Immature natural killer cell (primary cell): ENCODE data around the gene TK1. TPM values are rescaled to one million over a fixed set of nuclear protein-coding genes. Genes with fewer than 3 reads are reported as not detected.

ENCODE experiments used
- DNase-seq, 3 donors: peaks; one replicate each; pipeline ENCODE4 v3.0.0; 2022; ENCODE audit warnings: mixed read lengths in 1 of 3
- H3K27ac Mint-ChIP-seq, 6 donors: one replicate each; pipeline ENCODE4 v1.8.0; 2020; ENCODE audit warnings: mixed read lengths in 6 of 6, mild to moderate bottlenecking in 5 of 6, inconsistent platforms in 4 of 6, moderate library complexity in 3 of 6
- H3K27me3 Mint-ChIP-seq, 3 donors: one replicate each; pipeline ENCODE4 v1.8.0; 2020 to 2021; ENCODE audit warnings: low read depth in 3 of 3, mild to moderate bottlenecking in 3 of 3, mixed read lengths in 3 of 3, moderate library complexity in 3 of 3, inconsistent platforms in 1 of 3
- H3K36me3 Mint-ChIP-seq, 3 donors: one replicate each; pipeline ENCODE4 v1.8.0; 2020; ENCODE audit warnings: mixed read lengths in 3 of 3, inconsistent platforms in 2 of 3, mild to moderate bottlenecking in 2 of 3
- H3K4me1 Mint-ChIP-seq, 2 donors: one replicate each; pipeline ENCODE4 v1.8.0; 2020; ENCODE audit warnings: inconsistent platforms in 2 of 2, mild to moderate bottlenecking in 2 of 2, mixed read lengths in 2 of 2, moderate library complexity in 1 of 2
- H3K4me3 Mint-ChIP-seq, 5 donors: one replicate each; pipeline ENCODE4 v1.8.0; 2020; ENCODE audit warnings: mild to moderate bottlenecking in 5 of 5, mixed read lengths in 5 of 5, inconsistent platforms in 3 of 5, moderate library complexity in 3 of 5
- H3K9me3 Mint-ChIP-seq, 6 donors: one replicate each; pipeline ENCODE4 v1.8.0; 2020; ENCODE audit warnings: mild to moderate bottlenecking in 6 of 6, mixed read lengths in 6 of 6, inconsistent platforms in 4 of 6, moderate library complexity in 3 of 6
- polyA plus RNA-seq, 3 donors: library from polyadenylated mRNA; unstranded; fragments of 300-500 nt; fragmentation: Illumina TruSeq; gene quantifications; one replicate each; pipeline ENCODE4 v1.2.3, GENCODE V29; 2021

Gene TK1
- polyA plus RNA-seq, 3 donors from 2014 or later: 11.3 to 19.7 (median 13.1) TPM

DNA sequence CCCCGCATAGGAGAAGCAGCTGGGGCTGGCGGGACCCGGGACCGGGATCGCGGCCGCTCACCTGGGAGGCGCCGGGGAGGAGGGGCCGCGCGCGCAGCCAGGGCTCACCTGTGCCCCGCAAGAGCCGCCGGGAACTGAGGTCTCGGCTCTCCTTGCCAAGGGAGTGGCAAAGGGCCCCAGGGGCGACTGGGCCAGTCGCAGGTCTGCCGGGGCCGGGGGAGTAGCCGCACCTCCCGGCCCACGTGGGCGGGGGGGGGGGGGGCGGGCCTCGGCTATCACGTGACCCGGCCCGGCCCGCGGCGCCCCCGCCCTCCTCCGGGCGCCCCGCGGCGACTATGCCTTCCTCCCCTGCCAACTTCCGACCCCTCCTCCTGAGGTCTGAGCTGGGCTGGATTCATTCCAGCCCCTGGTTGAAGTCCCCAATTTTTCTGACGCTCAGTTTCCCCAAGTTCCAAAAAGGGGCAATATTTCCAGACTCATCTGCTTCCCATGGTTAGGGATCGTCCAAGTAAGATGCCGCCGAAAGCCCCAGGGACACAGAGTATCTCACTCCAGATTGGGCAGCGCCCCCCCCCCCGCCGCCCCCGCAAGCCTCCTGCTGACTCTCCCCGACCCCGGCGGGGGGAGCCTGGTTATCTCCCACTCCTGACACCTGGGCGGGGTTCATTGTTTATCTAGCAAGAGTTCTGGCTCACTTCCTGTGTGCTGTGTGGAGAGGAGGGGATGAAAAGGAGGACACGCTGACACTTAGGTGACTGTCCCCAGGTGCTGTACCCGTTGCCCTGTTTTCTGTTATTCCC lies 58.1 kb downstream of the TK1 start, which contains the start of gene TMC6:
Gene TMC6 (minus strand): TSS at position 205 of the 800 bp plus-strand sequence. CDS start 1,923 bp downstream, outside the sequence.
- Mint-ChIP-seq H3K9me3 (no peaks in the 10 kb centered on the region), H3K36me3 (peaks cover 2 to 8% (median 3%) of the 10 kb centered on the region in 3 donors), H3K4me3 (peak within 1 kb of the TSS; percentile 94 to 98 (median 97)), H3K4me1 (peaks cover 45 to 52% of the 10 kb centered on the region in 2 donors), H3K27ac (peak within 1 kb of the TSS; percentile 89 to 98 (median 96)), H3K27me3 (peaks cover 15 to 31% (median 20%) of the 10 kb centered on the region in 3 donors)
- DNase-seq: peak; percentile 74 to 79 (median 76)

DNA sequence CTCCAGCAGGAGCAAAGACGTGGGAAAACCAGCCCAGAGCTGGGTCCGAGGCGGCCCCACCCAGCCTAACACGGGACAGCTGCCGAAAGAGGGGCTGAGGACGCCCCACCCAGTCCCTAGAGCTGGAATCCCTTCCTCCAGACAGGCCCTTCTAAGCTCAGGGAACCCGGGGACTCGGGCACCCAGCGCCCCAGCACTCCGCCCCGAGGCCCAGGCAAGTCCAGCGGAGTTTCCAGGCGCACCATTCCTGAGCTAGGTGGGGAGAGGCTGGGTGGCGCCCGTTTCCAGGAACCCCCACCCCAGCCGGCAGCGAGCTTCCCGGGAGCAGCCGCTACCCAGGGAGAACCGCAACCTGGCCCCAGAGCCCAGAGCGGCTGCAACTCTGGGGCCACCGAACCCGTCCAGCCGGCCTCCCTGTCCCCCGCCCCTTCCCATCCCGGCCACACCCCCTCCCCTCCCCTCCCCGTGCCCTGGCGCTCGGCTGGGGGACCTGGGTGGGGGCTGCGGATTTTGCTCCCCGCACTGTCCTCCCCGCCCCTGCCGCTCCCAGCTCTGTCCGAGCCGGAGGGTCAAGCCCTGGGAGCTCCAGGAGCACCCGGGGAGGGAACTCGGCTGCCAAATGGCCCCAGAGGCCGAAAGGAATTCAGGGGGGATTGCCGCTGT lies 58.8 kb downstream of the TK1 start:
- Mint-ChIP-seq H3K36me3 (peaks cover 3 to 13% (median 5%) of the 10 kb centered on the region in 3 donors), H3K9me3 (no peaks in the 10 kb centered on the region), H3K27me3 (peaks cover 20 to 34% (median 22%) of the 10 kb centered on the region in 3 donors), H3K27ac (peak overlapping the region; percentile 89 to 96 (median 94)), H3K4me3 (peak overlapping the region; percentile 92 to 98 (median 93)), H3K4me1 (peaks cover 45 to 52% of the 10 kb centered on the region in 2 donors)
- DNase-seq: no peak

DNA sequence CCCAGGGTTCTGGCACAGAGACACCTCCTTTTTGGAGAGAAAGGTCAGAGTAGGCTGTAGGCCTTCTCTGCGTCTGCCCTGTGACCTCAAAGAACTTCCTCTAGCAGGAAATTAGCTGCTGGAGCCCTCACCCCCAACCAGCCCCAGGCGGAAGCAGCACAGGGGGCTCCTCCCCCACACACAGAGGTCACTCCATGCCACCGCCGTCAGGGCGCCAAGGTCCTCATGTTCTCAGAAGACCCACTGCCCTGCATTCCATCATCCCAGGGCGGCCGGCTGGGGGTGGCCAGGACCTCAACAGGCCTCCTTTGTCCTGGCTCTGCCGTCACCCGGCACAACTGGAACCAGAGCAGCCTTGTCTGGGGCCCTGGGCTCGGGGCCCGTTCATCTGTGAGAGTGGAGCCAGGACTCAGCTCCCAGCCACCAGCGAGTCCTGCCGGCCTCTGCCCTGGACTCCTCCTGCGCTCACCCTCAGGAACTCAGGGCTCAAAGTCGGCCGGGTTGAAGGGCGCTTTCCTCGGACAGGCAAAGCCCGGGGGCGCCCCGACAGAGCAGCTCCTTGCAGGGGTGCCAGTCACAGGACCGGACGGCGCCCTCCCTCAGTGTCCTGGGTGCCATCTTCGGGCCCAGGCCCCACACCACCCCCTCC lies 59.5 kb downstream of the TK1 start:
- Mint-ChIP-seq H3K27ac (peak overlapping the region; percentile 89 to 96 (median 94)), H3K36me3 (peaks cover 3 to 18% (median 5%) of the 10 kb centered on the region in 3 donors), H3K9me3 (no peaks in the 10 kb centered on the region), H3K4me1 (peaks cover 45 to 53% of the 10 kb centered on the region in 2 donors), H3K4me3 (peak overlapping the region; percentile 92 to 98 (median 93)), H3K27me3 (peaks cover 17 to 37% (median 24%) of the 10 kb centered on the region in 3 donors)
- peak; percentile 79 to 82 (median 80) for DNase-seq

DNA sequence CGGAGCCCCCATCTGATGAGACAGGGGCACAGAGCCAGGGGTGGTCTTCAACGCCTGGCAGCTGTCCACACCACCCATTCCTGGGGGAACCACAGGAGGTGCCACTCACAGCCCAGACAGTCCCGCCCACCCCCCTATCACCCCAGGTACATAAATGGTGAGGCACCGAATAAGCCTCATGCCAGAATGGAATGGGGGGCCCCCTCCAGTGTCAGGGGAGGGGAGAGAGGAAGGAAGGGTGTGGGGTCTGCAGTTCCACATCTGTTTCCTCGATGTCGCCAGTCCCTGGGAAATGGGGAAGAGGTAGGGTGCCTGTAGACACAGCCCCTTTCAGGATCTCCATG lies 60.0 kb downstream of the TK1 start:
- peak overlapping the region; percentile 89 to 96 (median 94) for H3K27ac Mint-ChIP-seq
- H3K4me1 Mint-ChIP-seq: peaks cover 50 to 58% of the 10 kb centered on the region in 2 donors
- H3K4me3 Mint-ChIP-seq: peak overlapping the region; percentile 92 to 98 (median 93)
- no peaks in the 10 kb centered on the region for H3K9me3 Mint-ChIP-seq
- H3K36me3 Mint-ChIP-seq: peaks cover 3 to 18% (median 5%) of the 10 kb centered on the region in 3 donors
- peaks cover 16 to 35% (median 23%) of the 10 kb centered on the region in 3 donors for H3K27me3 Mint-ChIP-seq
- no peak for DNase-seq

DNA sequence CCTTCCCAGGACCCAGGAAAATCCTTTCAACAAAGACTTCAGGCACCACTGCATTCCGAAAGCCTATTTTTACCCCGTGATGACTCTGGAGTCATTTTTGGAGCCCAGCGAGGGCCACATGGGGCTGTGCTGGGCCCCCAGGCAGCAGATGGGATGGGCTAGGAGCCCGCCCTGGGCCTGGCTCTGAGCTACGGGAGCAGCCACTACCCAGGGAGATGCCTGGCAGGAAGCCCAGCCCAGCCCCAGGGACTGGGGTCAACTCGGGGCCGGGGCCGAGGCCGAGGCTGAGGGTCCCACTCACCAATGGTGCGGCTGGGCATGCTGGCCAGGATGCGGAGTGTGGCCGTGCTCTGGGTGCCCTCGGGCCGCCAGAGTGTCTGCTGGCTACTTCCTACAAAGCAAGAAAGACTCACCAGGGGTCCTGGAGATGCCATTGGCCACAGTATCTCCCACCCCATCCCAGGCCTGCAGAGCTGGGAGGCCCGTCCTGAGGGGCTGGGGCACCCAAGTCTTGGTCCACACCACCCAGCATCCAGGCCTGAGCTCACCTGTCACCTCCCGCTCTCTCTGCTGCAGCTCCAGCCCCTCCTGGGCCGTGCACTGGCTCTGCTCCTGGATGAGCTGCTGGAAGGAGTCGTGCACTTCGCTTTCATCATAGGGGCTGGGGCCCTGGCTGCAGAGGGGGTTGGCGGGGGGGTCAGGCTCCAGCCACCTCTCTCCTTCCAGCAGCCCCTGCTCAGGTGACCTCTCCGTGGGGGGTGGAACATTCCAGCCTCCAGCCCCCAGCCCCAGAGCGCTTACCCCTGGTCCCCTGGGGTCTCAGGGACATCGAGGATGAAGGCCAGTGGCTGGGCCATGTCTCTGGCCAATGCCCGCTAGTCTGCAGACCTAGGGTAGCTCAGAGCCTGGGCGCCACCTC lies 60.6 kb downstream of the TK1 start:
- DNase-seq: no peak
- Mint-ChIP-seq H3K27me3 (peaks cover 16 to 40% (median 28%) of the 10 kb centered on the region in 3 donors), H3K4me1 (peaks cover 57 to 64% of the 10 kb centered on the region in 2 donors), H3K27ac (peak overlapping the region in 5 of 6 donors; percentile 89 to 96 (median 94)), H3K9me3 (no peaks in the 10 kb centered on the region), H3K4me3 (peak overlapping the region; percentile 44 to 98 (median 92)), H3K36me3 (peaks cover 3 to 21% (median 5%) of the 10 kb centered on the region in 3 donors)

DNA sequence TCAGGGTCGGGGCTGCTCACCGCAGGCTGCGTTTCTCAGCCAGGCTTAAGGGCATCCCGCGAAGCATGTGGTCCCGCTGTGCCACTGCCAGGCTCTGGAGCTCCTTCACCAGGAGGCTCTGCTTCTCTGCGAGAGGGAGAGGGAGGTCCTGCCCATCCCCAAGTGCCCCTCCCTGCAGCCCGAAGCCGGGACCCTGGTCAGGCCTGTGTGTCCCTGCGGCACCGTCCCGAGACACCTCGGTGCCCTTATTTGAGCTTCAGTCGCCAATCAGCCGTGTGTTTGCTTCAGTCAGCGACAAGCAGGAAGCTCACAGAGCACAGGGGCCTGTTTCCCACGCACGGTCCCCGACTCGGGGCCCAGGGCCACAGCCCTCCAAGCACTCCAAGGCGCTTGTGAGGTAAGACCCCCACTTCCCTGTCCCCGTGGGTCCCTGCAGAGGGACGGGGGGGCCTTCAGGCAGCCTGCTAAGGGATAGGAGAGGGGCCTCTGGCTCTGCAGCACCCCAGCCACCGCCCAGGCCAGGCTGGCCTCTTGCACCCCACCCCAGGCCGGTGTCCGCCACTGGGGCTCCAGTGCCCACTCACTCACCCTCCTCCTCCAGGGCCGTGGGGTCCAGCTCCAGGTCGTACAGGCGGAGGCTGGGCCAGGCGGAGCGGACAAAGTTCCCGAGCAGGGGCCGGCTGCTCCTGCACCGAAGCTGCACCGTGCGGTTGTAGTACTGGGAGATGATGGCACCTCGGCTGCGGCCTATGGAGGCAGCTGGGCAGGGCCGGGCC lies 61.5 kb downstream of the TK1 start:
- H3K9me3 Mint-ChIP-seq: no peaks in the 10 kb centered on the region
- peaks cover 3 to 24% (median 5%) of the 10 kb centered on the region in 3 donors for H3K36me3 Mint-ChIP-seq
- H3K27me3 Mint-ChIP-seq: peaks cover 11 to 36% (median 22%) of the 10 kb centered on the region in 3 donors
- peak overlapping the region in 2 of 6 donors; percentile 26 to 53 for H3K27ac Mint-ChIP-seq
- H3K4me1 Mint-ChIP-seq: peaks cover 64 to 67% of the 10 kb centered on the region in 2 donors
- DNase-seq: no peak
- peak overlapping the region in 3 of 5 donors; percentile 4 to 42 (median 9) for H3K4me3 Mint-ChIP-seq

DNA sequence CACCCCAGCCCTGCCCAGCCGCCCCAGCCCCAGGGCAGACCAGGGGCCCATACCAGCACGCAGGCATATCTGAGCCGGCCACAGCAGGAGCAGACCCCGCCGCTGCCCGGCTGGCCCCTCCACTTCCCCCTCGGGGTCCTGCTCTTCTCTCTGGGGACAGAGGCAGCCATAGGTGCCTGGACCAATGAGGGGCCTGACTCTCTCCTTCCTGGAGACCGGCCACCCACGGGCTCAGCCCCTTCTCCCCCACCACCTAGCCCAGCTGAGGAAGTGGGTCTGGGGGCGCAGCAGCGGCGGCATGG lies 62.1 kb downstream of the TK1 start:
- DNase-seq: no peak
- Mint-ChIP-seq H3K4me3 (peak overlapping the region in 1 of 5 donors; percentile 12), H3K36me3 (peaks cover 3 to 24% (median 5%) of the 10 kb centered on the region in 3 donors), H3K27me3 (peaks cover 11 to 34% (median 22%) of the 10 kb centered on the region in 3 donors), H3K4me1 (peaks cover 60 to 63% of the 10 kb centered on the region in 2 donors), H3K27ac (peak overlapping the region in 1 of 6 donors; percentile 53), H3K9me3 (no peaks in the 10 kb centered on the region)

Other genes with a start within 250 kb of the TK1 start
- gene TNRC6C, start 228.3 kb downstream of the TK1 start, polyA plus RNA-seq: 1 to 10 TPM in 2 of 3 donors, under 1 TPM in 1; 0.71 to 5.5 (median 4.8) TPM
- 100 to 1,000 TPM; 194 to 262 (median 203) TPM for gene TMC6, start 58.3 kb downstream of the TK1 start, polyA plus RNA-seq
- gene TMC8, start 56.3 kb downstream of the TK1 start, polyA plus RNA-seq: 100 to 1,000 TPM in 1 of 3 donors, 10 to 100 TPM in 2; 55.2 to 170 (median 58.2) TPM
- not detected for gene C17orf99, start 40.7 kb downstream of the TK1 start, polyA plus RNA-seq
- gene SYNGR2, start 18.5 kb downstream of the TK1 start, polyA plus RNA-seq: 100 to 1,000 TPM; 113 to 230 (median 132) TPM
- gene AFMID, start 310 bp upstream of the TK1 start, polyA plus RNA-seq: 1 to 10 TPM; 1.0 to 3.2 (median 1.2) TPM
- gene BIRC5, start 27.2 kb upstream of the TK1 start, polyA plus RNA-seq: 1 to 10 TPM; 3.6 to 5.5 (median 4.5) TPM
- not detected for gene TMEM235, start 44.6 kb upstream of the TK1 start, polyA plus RNA-seq
- gene SOCS3, start 173.0 kb upstream of the TK1 start, polyA plus RNA-seq: 10 to 100 TPM in 2 of 3 donors, 1 to 10 TPM in 1; 9.0 to 15.4 (median 10.6) TPM
- gene PGS1, start 191.6 kb upstream of the TK1 start, polyA plus RNA-seq: 10 to 100 TPM; 17.0 to 27.5 (median 27.2) TPM